Measurements from ENCODE around the gene DDX5.

DNA sequence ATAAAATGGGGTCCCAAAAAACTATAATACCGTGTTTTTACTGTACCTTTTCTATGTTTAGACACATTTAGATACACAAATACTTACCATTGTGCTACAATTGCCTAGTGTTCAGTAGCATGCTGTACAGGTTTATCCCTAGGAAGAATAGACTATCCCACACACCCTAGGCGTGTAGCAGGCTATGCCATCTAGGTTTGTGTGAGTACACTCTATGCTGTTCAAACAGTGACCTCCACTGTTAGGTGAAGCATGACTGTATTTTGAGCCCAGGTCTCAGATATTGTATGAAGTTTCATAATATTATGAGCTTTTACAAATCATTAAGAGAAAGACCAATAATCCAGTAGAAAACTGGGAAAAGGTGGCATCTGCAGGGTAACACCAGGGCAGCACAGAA lies 33.5 kb downstream of the DDX5 start:
- TF ChIP-seq SIN3A (IDR thresholded peaks at IDR 0.05; ENCODE audit: borderline replicate concordance, low read depth, low read length) (no peak), SMC3 (IDR thresholded peaks at IDR 0.05; ENCODE audit: low read depth, low read length) (no peak), POLR2AphosphoS5 (IDR thresholded peaks at IDR 0.05; ENCODE audit: low read depth, low read length) (no peak), NRF1 (IDR thresholded peaks at IDR 0.05; ENCODE audit: low read depth, low read length) (no peak), TAF1 (IDR thresholded peaks at IDR 0.05; ENCODE audit: borderline replicate concordance, low read depth, low read length) (no peak), EP300 (IDR thresholded peaks at IDR 0.05; ENCODE audit: borderline replicate concordance in 1 of 2, low read depth in 1 of 2, low read length in 1 of 2) (no peak), RFX5 (IDR thresholded peaks at IDR 0.05; ENCODE audit: low read length) (no peak), NFIC (IDR thresholded peaks at IDR 0.05; ENCODE audit: borderline replicate concordance) (no peak)
- TF ChIP-seq, protein P1, sequence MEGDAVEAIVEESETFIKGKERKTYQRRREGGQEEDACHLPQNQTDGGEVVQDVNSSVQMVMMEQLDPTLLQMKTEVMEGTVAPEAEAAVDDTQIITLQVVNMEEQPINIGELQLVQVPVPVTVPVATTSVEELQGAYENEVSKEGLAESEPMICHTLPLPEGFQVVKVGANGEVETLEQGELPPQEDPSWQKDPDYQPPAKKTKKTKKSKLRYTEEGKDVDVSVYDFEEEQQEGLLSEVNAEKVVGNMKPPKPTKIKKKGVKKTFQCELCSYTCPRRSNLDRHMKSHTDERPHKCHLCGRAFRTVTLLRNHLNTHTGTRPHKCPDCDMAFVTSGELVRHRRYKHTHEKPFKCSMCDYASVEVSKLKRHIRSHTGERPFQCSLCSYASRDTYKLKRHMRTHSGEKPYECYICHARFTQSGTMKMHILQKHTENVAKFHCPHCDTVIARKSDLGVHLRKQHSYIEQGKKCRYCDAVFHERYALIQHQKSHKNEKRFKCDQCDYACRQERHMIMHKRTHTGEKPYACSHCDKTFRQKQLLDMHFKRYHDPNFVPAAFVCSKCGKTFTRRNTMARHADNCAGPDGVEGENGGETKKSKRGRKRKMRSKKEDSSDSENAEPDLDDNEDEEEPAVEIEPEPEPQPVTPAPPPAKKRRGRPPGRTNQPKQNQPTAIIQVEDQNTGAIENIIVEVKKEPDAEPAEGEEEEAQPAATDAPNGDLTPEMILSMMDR (IDR thresholded peaks at IDR 0.05), result no peak
- TF ChIP-seq, protein P2, sequence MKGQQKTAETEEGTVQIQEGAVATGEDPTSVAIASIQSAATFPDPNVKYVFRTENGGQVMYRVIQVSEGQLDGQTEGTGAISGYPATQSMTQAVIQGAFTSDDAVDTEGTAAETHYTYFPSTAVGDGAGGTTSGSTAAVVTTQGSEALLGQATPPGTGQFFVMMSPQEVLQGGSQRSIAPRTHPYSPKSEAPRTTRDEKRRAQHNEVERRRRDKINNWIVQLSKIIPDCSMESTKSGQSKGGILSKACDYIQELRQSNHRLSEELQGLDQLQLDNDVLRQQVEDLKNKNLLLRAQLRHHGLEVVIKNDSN (IDR thresholded peaks at IDR 0.05; ENCODE audit: borderline replicate concordance, low read depth), result no peak
- TF ChIP-seq, protein P3, sequence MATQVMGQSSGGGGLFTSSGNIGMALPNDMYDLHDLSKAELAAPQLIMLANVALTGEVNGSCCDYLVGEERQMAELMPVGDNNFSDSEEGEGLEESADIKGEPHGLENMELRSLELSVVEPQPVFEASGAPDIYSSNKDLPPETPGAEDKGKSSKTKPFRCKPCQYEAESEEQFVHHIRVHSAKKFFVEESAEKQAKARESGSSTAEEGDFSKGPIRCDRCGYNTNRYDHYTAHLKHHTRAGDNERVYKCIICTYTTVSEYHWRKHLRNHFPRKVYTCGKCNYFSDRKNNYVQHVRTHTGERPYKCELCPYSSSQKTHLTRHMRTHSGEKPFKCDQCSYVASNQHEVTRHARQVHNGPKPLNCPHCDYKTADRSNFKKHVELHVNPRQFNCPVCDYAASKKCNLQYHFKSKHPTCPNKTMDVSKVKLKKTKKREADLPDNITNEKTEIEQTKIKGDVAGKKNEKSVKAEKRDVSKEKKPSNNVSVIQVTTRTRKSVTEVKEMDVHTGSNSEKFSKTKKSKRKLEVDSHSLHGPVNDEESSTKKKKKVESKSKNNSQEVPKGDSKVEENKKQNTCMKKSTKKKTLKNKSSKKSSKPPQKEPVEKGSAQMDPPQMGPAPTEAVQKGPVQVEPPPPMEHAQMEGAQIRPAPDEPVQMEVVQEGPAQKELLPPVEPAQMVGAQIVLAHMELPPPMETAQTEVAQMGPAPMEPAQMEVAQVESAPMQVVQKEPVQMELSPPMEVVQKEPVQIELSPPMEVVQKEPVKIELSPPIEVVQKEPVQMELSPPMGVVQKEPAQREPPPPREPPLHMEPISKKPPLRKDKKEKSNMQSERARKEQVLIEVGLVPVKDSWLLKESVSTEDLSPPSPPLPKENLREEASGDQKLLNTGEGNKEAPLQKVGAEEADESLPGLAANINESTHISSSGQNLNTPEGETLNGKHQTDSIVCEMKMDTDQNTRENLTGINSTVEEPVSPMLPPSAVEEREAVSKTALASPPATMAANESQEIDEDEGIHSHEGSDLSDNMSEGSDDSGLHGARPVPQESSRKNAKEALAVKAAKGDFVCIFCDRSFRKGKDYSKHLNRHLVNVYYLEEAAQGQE (IDR thresholded peaks at IDR 0.05; ENCODE audit: low read depth, low read length), result no peak
